H1 (cell line): ENCODE data around the gene B4GALNT3. TPM values are rescaled to one million over a fixed set of nuclear protein-coding genes. Genes with fewer than 3 reads are reported as not detected.

Experiments used
- CTCF ChIA-PET: fragments of 300-600 bp; sonication (Branson Sonifier 250); formaldehyde crosslinking; loops from one replicate; lab custom pipeline; 2021; ENCODE audit not compliant: partially characterized antibody; lab: Charles Lee
- POLR2A ChIA-PET: fragments of 300-600 bp; sonication (Branson Sonifier 250); formaldehyde crosslinking; loops from one replicate; lab custom pipeline; 2021; ENCODE audit warnings: inconsistent platforms; ENCODE audit not compliant: partially characterized antibody; lab: Charles Lee
- DNase-seq, 2 experiments: peaks; one replicate each; pipeline versions ENCODE4 v3.0.0 to v3.0.0-alpha.2; 2010 to 2022; ENCODE audit warnings: low spot score in 2 of 2, low read depth in 1 of 2, mixed read lengths in 1 of 2
- FAIRE-seq: peaks from 2 replicates; lab custom pipeline; 2011; peaks lifted over from hg19 to GRCh38; lab: Jason Lieb, UNC
- H2AFZ ChIP-seq: 2 replicates; pipeline ENCODE4 v1.8.1; 2012; ENCODE audit warnings: low read length, inconsistent platforms
- H2AK5ac ChIP-seq: 2 replicates; pipeline ENCODE4 v1.6.1; 2013; ENCODE audit warnings: low read depth, low read length
- H2BK120ac ChIP-seq: replicated peaks from 2 replicates; pipeline ENCODE3; 2013; ENCODE audit warnings: low read depth, low read length, inconsistent platforms
- H2BK12ac ChIP-seq: 2 replicates; pipeline ENCODE4 v1.6.1; 2013; ENCODE audit warnings: low read depth, low read length
- H2BK15ac ChIP-seq: 2 replicates; pipeline ENCODE4 v1.6.1; 2013; ENCODE audit warnings: low read length
- H2BK20ac ChIP-seq: 2 replicates; pipeline ENCODE4 v1.6.1; 2013; ENCODE audit warnings: low read length
- H2BK5ac ChIP-seq: 2 replicates; pipeline ENCODE4 v1.6.1; 2013; ENCODE audit warnings: low read depth, low read length
- H3K14ac ChIP-seq: 2 replicates; pipeline ENCODE4 v1.6.1; 2013; ENCODE audit warnings: inconsistent platforms; ENCODE audit not compliant: insufficient read length
- H3K18ac ChIP-seq: 2 replicates; pipeline ENCODE4 v1.6.1; 2013; ENCODE audit warnings: low read length; ENCODE audit errors: extremely low read depth
- H3K23ac ChIP-seq: 2 replicates; pipeline ENCODE4 v1.6.1; 2013; ENCODE audit warnings: inconsistent platforms; ENCODE audit not compliant: insufficient read length
- H3K23me2 ChIP-seq: 2 replicates; pipeline ENCODE4 v1.6.1; 2013; ENCODE audit warnings: low read depth, low read length
- H3K27ac ChIP-seq: 2 replicates; pipeline ENCODE4 v1.6.1; 2011; ENCODE audit warnings: low read depth, low read length, inconsistent platforms
- H3K27me3 ChIP-seq, 4 experiments: replicated peaks in 1 of 4; 1 replicate in 1 of 4; 2 replicates in 3 of 4; pipeline versions ENCODE4 v1.6.1 to v1.8.1; 2011 to 2013; ENCODE audit warnings: low read length in 3 of 4, mild to moderate bottlenecking in 3 of 4, inconsistent platforms in 2 of 4, mixed read lengths in 2 of 4, moderate library complexity in 1 of 4; ENCODE audit not compliant: control insufficient read depth in 3 of 4, insufficient read depth in 3 of 4; ENCODE audit errors: extremely low read depth in 1 of 4
- H3K36me3 ChIP-seq, 4 experiments: 2 replicates each; pipeline versions ENCODE4 v1.6.1 to v1.8.1; 2011 to 2013; ENCODE audit warnings: mild to moderate bottlenecking in 4 of 4, low read length in 3 of 4, moderate library complexity in 2 of 4, control low read depth in 1 of 4, inconsistent platforms in 1 of 4; ENCODE audit not compliant: insufficient read depth in 4 of 4, control insufficient read depth in 2 of 4
- H3K4ac ChIP-seq: replicated peaks from 2 replicates; pipeline ENCODE3; 2013; ENCODE audit warnings: low read length, low read depth, mixed read lengths, inconsistent platforms; ENCODE audit not compliant: insufficient read length
- H3K4me1 ChIP-seq, 4 experiments: replicated peaks in 1 of 4; 1 replicate in 1 of 4; 2 replicates in 3 of 4; pipeline versions ENCODE4 v1.6.1 to v1.8.1; 2011 to 2013; ENCODE audit warnings: low read length in 3 of 4, inconsistent platforms in 2 of 4, mixed read lengths in 1 of 4; ENCODE audit not compliant: insufficient read depth in 4 of 4, control insufficient read depth in 3 of 4
- H3K4me2 ChIP-seq, 2 experiments: 2 replicates each; pipeline versions ENCODE4 v1.6.1 to v1.8.1; 2011 to 2013; ENCODE audit warnings: low read depth in 2 of 2, low read length in 2 of 2, control low read depth in 1 of 2, inconsistent platforms in 1 of 2, mild to moderate bottlenecking in 1 of 2; ENCODE audit not compliant: insufficient read depth in 1 of 2
- H3K4me3 ChIP-seq, 4 experiments: fragments of 200-600, 300-600 bp in 1 of 4; sonication (generic), shearing (Covaris generic), sonication (Bioruptor Twin) in 1 of 4; 2 replicates each; pipeline versions ENCODE4 v1.5.1 to v1.8.1; 2011 to 2016; ENCODE audit warnings: low read length in 4 of 4, low read depth in 3 of 4, control low read depth in 2 of 4, inconsistent platforms in 2 of 4, mild to moderate bottlenecking in 2 of 4, mixed read lengths in 1 of 4, moderate library complexity in 1 of 4; ENCODE audit not compliant: insufficient read depth in 2 of 4; ENCODE audit errors: extremely low read depth in 1 of 4
- H3K56ac ChIP-seq: replicated peaks from 2 replicates; pipeline ENCODE3; 2013; ENCODE audit warnings: low read depth, mild to moderate bottlenecking, mixed read lengths, low read length, inconsistent platforms; ENCODE audit not compliant: insufficient read length
- H3K79me1 ChIP-seq: 2 replicates; pipeline ENCODE4 v1.6.1; 2013; ENCODE audit warnings: low read depth, low read length, control low read depth
- H3K79me2 ChIP-seq, 2 experiments: 2 replicates each; pipeline versions ENCODE4 v1.6.1 to v1.8.1; 2012 to 2013; ENCODE audit warnings: low read length in 2 of 2, mild to moderate bottlenecking in 2 of 2, inconsistent platforms in 1 of 2; ENCODE audit not compliant: insufficient read depth in 2 of 2, control insufficient read depth in 1 of 2
- H3K9ac ChIP-seq, 4 experiments: replicated peaks in 1 of 4; 1 replicate in 1 of 4; 2 replicates in 3 of 4; pipeline versions ENCODE4 v1.6.1 to v1.8.1; 2011 to 2013; ENCODE audit warnings: low read depth in 3 of 4, low read length in 3 of 4, control low read depth in 2 of 4, mild to moderate bottlenecking in 2 of 4, moderate library complexity in 2 of 4, inconsistent platforms in 1 of 4; ENCODE audit errors: extremely low read depth in 1 of 4
- H3K9me3 ChIP-seq, 2 experiments: 2 replicates each; pipeline versions ENCODE4 v1.6.1 to v1.8.1; 2012 to 2013; ENCODE audit warnings: mild to moderate bottlenecking in 2 of 2, moderate library complexity in 2 of 2, control low read depth in 1 of 2, inconsistent platforms in 1 of 2, low read depth in 1 of 2, low read length in 1 of 2, mixed read lengths in 1 of 2; ENCODE audit not compliant: insufficient read depth in 2 of 2
- H4K20me1 ChIP-seq, 2 experiments: replicated peaks in 1 of 2; 2 replicates each; pipeline versions ENCODE3 to v1.8.1; 2011 to 2013; ENCODE audit warnings: inconsistent platforms in 2 of 2, low read length in 2 of 2, mild to moderate bottlenecking in 1 of 2; ENCODE audit not compliant: insufficient read depth in 2 of 2, control insufficient read depth in 1 of 2
- H4K5ac ChIP-seq: 2 replicates; pipeline ENCODE4 v1.6.1; 2013; ENCODE audit warnings: low read length, low read depth, mixed read lengths, inconsistent platforms; ENCODE audit not compliant: insufficient read length
- H4K8ac ChIP-seq: 2 replicates; pipeline ENCODE4 v1.8.0; 2013; ENCODE audit warnings: mild to moderate bottlenecking, moderate library complexity, low read length, inconsistent platforms; ENCODE audit not compliant: insufficient read depth; ENCODE audit errors: extremely low read depth
- H4K91ac ChIP-seq: replicated peaks from 2 replicates; pipeline ENCODE3; 2013; ENCODE audit warnings: low read length, mixed read lengths, inconsistent platforms; ENCODE audit not compliant: insufficient read length
- HDAC6 ChIP-seq: IDR thresholded peaks from one replicate; pipeline ENCODE4 v1.7.1; 2012; ENCODE audit warnings: low read depth, mild to moderate bottlenecking, inconsistent platforms, low read length, moderate library complexity
- JUND ChIP-seq: IDR thresholded peaks from 2 replicates; pipeline ENCODE4 v1.6.1; 2011; ENCODE audit warnings: mild to moderate bottlenecking, improper control_type of control experiment, low read length
- KDM1A ChIP-seq: fragments of 200-600, 300-600 bp; sonication (generic); IDR thresholded peaks from 2 replicates; pipeline ENCODE4 v1.7.1; 2016; ENCODE audit warnings: mild to moderate bottlenecking, low read length, borderline replicate concordance
- KDM4A ChIP-seq: IDR thresholded peaks from one replicate; pipeline ENCODE4 v1.7.1; 2012; ENCODE audit warnings: low read depth, mild to moderate bottlenecking, moderate library complexity, low read length, inconsistent platforms; ENCODE audit not compliant: severe bottlenecking
- MAX ChIP-seq: IDR thresholded peaks from 2 replicates; pipeline ENCODE4 v1.6.1; 2012; ENCODE audit warnings: inconsistent platforms
- PHF8 ChIP-seq: fragments of 200-600 bp; sonication (generic); conservative IDR thresholded peaks from 2 replicates; pipeline ENCODE4 v1.7.1; 2012; ENCODE audit warnings: low read depth, mild to moderate bottlenecking, inconsistent platforms, low read length, moderate library complexity
- POLR2A ChIP-seq, 2 experiments: IDR thresholded peaks; 1 replicate in 1 of 2; 2 replicates in 1 of 2; pipeline ENCODE4 v1.6.1; 2011; ENCODE audit warnings: low read depth in 2 of 2, low read length in 2 of 2, mild to moderate bottlenecking in 2 of 2; ENCODE audit errors: control extremely low read depth in 1 of 2
- SIN3A ChIP-seq, 2 experiments: IDR thresholded peaks in 1 of 2; conservative IDR thresholded peaks in 1 of 2; 2 replicates each; pipeline ENCODE4 v1.6.1; 2011 to 2012; ENCODE audit warnings: low read length in 2 of 2, improper control_type of control experiment in 1 of 2, low read depth in 1 of 2, mild to moderate bottlenecking in 1 of 2
- TEAD4 ChIP-seq: IDR thresholded peaks from 2 replicates; pipeline ENCODE4 v1.6.1; 2012; ENCODE audit warnings: low read depth, low read length, inconsistent platforms, mixed read lengths
- WGBS, 2 experiments: shearing (Covaris generic) in 1 of 2; methylation state at CpG; one replicate each; pipeline versions ENCODE4 v1.1.6 to v1.1.7; 2013 to 2015; ENCODE audit warnings: low lambda C conversion rate in 2 of 2, mixed read lengths in 2 of 2, inconsistent platforms in 1 of 2, low coverage in 1 of 2, missing lambda C conversion rate in 1 of 2; ENCODE audit not compliant: insufficient replicate concordance in 2 of 2, insufficient coverage in 1 of 2, insufficient read length in 1 of 2; ENCODE audit errors: extremely low coverage in 1 of 2, missing lambda C conversion rate in 1 of 2; 5-methylcytosine and 5-hydroxymethylcytosine counted together
- polyA plus RNA-seq, 7 experiments: library from polyadenylated mRNA; depleted of rRNA in 3 of 7; stranded (reverse) in 5 of 7; unstranded in 2 of 7; fragments of >200 nt in 5 of 7; fragments of 200-250 nt in 2 of 7; gene quantifications; 1 replicate in 5 of 7; 2 replicates in 1 of 7; 4 replicates in 1 of 7; pipeline versions ENCODE4 v1.2.1 to v1.2.3, GENCODE V29; 2011 to 2013; ENCODE audit warnings: missing spikeins in 2 of 7, mixed read lengths in 2 of 7
- total RNA-seq: library from RNA; stranded (reverse); fragmentation: NEBNext Ultra II Directional; extraction: Animal tissue kit (Norgen Biotek cat#: 25700); gene quantifications from 2 replicates; pipeline ENCODE4 v1.2.1, GENCODE V29; 2021

B4GALNT3 gene
- total and polyA plus RNA-seq, 2 of the 8 experiments (the other 6 are each of a cell fraction or from before 2014, with no cell fraction given), result 12.5 to 20.3 TPM

GRCh38 chr12:570435-570920 is 110.7 kb downstream of the B4GALNT3 start:
- DNase-seq, result peak in 1 of 2 experiments; percentile 80
- no peak overlapping the region for H4K5ac ChIP-seq
- 5% methylated on average over 15 of the region's 22 CpGs; no CpG with 5 or more reads in 1 of the 2 experiments for WGBS, 2 experiments
- peak overlapping the region; percentile 85; the same call in 1 of the 2 replicates for H2AFZ ChIP-seq
- H3K4me1 ChIP-seq, result peaks cover 0 to 9% (median 6%) of the 10 kb centered on the region in 4 experiments; a peak in 5 of 7 replicates
- peak overlapping the region; percentile 46; the same call in 1 of the 2 replicates for H2BK5ac ChIP-seq
- H4K91ac ChIP-seq, result no peak overlapping the region
- ChIA-PET CTCF (interaction anchor here (0.6 to 3.6 kb wide), 42 partner anchors 8 to 525 kb away, joined by 3 to 23 read pairs (median 4); partner anchors contain the start of gene WNK1), POLR2A (interaction anchor here (1.5 to 2.4 kb wide), 3 partner anchors 23 to 379 kb away, joined by 3 to 7 read pairs (median 6); partner anchors contain the start of genes RAD52 and WNK1)
- FAIRE-seq, result no peak
- no peaks in the 10 kb centered on the region for H3K79me2 ChIP-seq
- no peaks in the 10 kb centered on the region for H4K20me1 ChIP-seq
- no peak overlapping the region for H3K56ac ChIP-seq
- H3K14ac ChIP-seq, result no peak overlapping the region
- peaks cover 0 to 6% (median 4%) of the 10 kb centered on the region in 4 experiments; a peak in 3 of 7 replicates for H3K27me3 ChIP-seq
- H3K4ac ChIP-seq, result no peak overlapping the region
- H3K18ac ChIP-seq, result peak overlapping the region; percentile 71
- peak overlapping the region; percentile 87 to 98 for H3K4me2 ChIP-seq
- no peaks in the 10 kb centered on the region for H3K9me3 ChIP-seq
- no peak overlapping the region for H2BK15ac ChIP-seq
- H3K79me1 ChIP-seq, result no peaks in the 10 kb centered on the region
- no peak overlapping the region for H2BK20ac ChIP-seq
- peak overlapping the region; percentile 88; the same call in 1 of the 2 replicates for H2BK12ac ChIP-seq
- H3K23me2 ChIP-seq, result peaks cover 9% of the 10 kb centered on the region
- H2BK120ac ChIP-seq, result no peak overlapping the region
- H3K27ac ChIP-seq, result no peak overlapping the region
- no peak overlapping the region for H3K23ac ChIP-seq
- TF ChIP-seq JUND (peak; percentile 73; the same call in 1 of the 2 replicates), POLR2A (IDR thresholded peaks at IDR 0.05; ENCODE audit: control extremely low read depth in 1 of 2, low read depth in 2 of 2, low read length in 2 of 2) (0 out of 3 replicates have a peak, but pooled peaks of 1 of the 2 experiments have one; percentile 26), HDAC6 (no peak), KDM4A (peak; percentile 35), TEAD4 (peak; percentile 76), PHF8 (no peak), MAX (0 out of 2 replicates have a peak, but pooled peaks have one; percentile 6), KDM1A (0 out of 2 replicates have a peak, but pooled peaks have one; percentile 69), SIN3A (conservative IDR thresholded peaks at IDR 0.05 in 1 of 2, IDR thresholded peaks at IDR 0.05 in 1 of 2; ENCODE audit: low read depth in 1 of 2, low read length in 2 of 2) (0 out of 4 replicates have a peak, but pooled peaks of 1 of the 2 experiments have one; percentile 20)
- no peaks in the 10 kb centered on the region for H3K36me3 ChIP-seq
- H3K9ac ChIP-seq, result peak overlapping the region in 3 of 4 experiments; percentile 4 to 67 (median 34); a peak in 5 of 7 replicates
- H2AK5ac ChIP-seq, result no peak overlapping the region
- H4K8ac ChIP-seq, result peak overlapping the region; percentile 41
- peak overlapping the region; percentile 28 to 82 (median 64) for H3K4me3 ChIP-seq
